HepG2 (cell line): ENCODE data around the gene UGT8.

ENCODE experiments used
- ZNF333 ChIP-seq: sonication (generic); formaldehyde crosslinking; IDR thresholded peaks from 2 replicates; pipeline ENCODE4 v1.4.0; 2020; ENCODE audit warnings: mild to moderate bottlenecking, missing genetic modification reagents, borderline replicate concordance
- TF ChIP-seq, protein P1 (sequence below): sonication (generic); formaldehyde crosslinking; IDR thresholded peaks from 2 replicates; pipeline ENCODE4 v1.4.0; 2020; ENCODE audit warnings: missing genetic modification reagents
- TF ChIP-seq, protein P2 (sequence below): sonication (generic); formaldehyde crosslinking; IDR thresholded peaks from 2 replicates; pipeline ENCODE4 v1.4.0; 2020; ENCODE audit warnings: missing genetic modification reagents, mild to moderate bottlenecking, borderline replicate concordance

- TF ChIP-seq, protein P1, sequence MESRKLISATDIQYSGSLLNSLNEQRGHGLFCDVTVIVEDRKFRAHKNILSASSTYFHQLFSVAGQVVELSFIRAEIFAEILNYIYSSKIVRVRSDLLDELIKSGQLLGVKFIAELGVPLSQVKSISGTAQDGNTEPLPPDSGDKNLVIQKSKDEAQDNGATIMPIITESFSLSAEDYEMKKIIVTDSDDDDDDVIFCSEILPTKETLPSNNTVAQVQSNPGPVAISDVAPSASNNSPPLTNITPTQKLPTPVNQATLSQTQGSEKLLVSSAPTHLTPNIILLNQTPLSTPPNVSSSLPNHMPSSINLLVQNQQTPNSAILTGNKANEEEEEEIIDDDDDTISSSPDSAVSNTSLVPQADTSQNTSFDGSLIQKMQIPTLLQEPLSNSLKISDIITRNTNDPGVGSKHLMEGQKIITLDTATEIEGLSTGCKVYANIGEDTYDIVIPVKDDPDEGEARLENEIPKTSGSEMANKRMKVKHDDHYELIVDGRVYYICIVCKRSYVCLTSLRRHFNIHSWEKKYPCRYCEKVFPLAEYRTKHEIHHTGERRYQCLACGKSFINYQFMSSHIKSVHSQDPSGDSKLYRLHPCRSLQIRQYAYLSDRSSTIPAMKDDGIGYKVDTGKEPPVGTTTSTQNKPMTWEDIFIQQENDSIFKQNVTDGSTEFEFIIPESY (CRISPR knock-in tag), result no peak
- no peak for TF ChIP-seq ZNF333 (CRISPR knock-in tag)
- TF ChIP-seq, protein P2, sequence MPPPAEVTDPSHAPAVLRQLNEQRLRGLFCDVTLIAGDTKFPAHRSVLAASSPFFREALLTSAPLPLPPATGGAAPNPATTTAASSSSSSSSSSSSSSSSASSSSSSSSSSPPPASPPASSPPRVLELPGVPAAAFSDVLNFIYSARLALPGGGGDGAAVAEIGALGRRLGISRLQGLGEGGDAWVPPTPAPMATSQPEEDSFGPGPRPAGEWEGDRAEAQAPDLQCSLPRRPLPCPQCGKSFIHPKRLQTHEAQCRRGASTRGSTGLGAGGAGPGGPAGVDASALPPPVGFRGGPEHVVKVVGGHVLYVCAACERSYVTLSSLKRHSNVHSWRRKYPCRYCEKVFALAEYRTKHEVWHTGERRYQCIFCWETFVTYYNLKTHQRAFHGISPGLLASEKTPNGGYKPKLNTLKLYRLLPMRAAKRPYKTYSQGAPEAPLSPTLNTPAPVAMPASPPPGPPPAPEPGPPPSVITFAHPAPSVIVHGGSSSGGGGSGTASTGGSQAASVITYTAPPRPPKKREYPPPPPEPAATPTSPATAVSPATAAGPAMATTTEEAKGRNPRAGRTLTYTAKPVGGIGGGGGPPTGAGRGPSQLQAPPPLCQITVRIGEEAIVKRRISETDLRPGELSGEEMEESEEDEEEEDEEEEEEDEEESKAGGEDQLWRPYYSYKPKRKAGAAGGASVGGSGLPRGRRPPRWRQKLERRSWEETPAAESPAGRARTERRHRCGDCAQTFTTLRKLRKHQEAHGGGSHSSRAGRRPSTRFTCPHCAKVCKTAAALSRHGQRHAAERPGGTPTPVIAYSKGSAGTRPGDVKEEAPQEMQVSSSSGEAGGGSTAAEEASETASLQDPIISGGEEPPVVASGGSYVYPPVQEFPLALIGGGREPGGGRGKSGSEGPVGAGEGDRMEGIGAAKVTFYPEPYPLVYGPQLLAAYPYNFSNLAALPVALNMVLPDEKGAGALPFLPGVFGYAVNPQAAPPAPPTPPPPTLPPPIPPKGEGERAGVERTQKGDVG (CRISPR knock-in tag), result no peak
Observed at GRCh38 chr4:114597410-114598115, 1.0 kb upstream of the UGT8 start.
